A549 (cell line): ENCODE measurements around the gene POLE. TPM values are rescaled to one million over a fixed set of nuclear protein-coding genes. Genes with fewer than 3 reads are reported as not detected.

ENCODE experiments used
- ATAC-seq, 2 experiments: fragments of 200-7000 bp in 1 of 2; fragments of >200 bp in 1 of 2; cut with Nextera tagmentation in 1 of 2; cut with Tn5 transposase in 1 of 2; 3 replicates each; pipeline versions ENCODE4 v1.8.0 to v1.9.1; 2018 to 2020; ENCODE audit warnings: mild to moderate bottlenecking in 1 of 2, moderate library complexity in 1 of 2
- CTCF ChIA-PET: fragments of 300-600 bp; sonication (Branson Sonifier 250); formaldehyde crosslinking; extraction: SDS; loops from one replicate; lab custom pipeline; 2021; ENCODE audit warnings: antibody characterized with exemption, inconsistent platforms; lab: Yijun Ruan, JAX
- POLR2A ChIA-PET: fragments of 350-600 bp; formaldehyde crosslinking; extraction: SDS; loops from one replicate; lab custom pipeline; 2021; ENCODE audit warnings: antibody characterized with exemption, inconsistent platforms; lab: Yijun Ruan, JAX
- DNase-seq, 2 experiments: peaks; one replicate each; pipeline versions ENCODE4 v3.0.0 to v3.0.0-alpha.2; 2011 to 2016; ENCODE audit warnings: low read depth in 1 of 2, low spot score in 1 of 2
- FAIRE-seq: peaks from 2 replicates; lab custom pipeline; 2011; peaks lifted over from hg19 to GRCh38; lab: Jason Lieb, UNC
- H3K27ac ChIP-seq, 2 experiments: fragments of >200 bp; sonication (Bioruptor Twin); formaldehyde crosslinking; 3 replicates each; pipeline ENCODE4 v1.5.1; 2016 to 2017
- H3K4me1 ChIP-seq: fragments of >200 bp; sonication (Bioruptor Twin); formaldehyde crosslinking; 3 replicates; pipeline ENCODE4 v1.6.1; 2016
- H3K4me2 ChIP-seq: fragments of >200 bp; sonication (Bioruptor Twin); formaldehyde crosslinking; 3 replicates; pipeline ENCODE4 v1.6.1; 2016
- H3K4me3 ChIP-seq: fragments of >200 bp; sonication (Bioruptor Twin); formaldehyde crosslinking; 3 replicates; pipeline ENCODE4 v1.5.1; 2016
- H3K9me3 ChIP-seq: fragments of >200 bp; sonication (Bioruptor Twin); formaldehyde crosslinking; 3 replicates; pipeline ENCODE4 v1.6.1; 2016
- BCL3 ChIP-seq: fragments of >200 bp; sonication (Bioruptor Twin); formaldehyde crosslinking; IDR thresholded peaks from 3 replicates; pipeline ENCODE4 v1.6.1; 2016
- CEBPB ChIP-seq, 2 experiments: fragments of >200 bp in 1 of 2; sonication (Bioruptor Twin) in 1 of 2; formaldehyde crosslinking in 1 of 2; IDR thresholded peaks; 2 replicates each; pipeline ENCODE4 v1.6.1; 2012 to 2016
- EP300 ChIP-seq, 2 experiments: fragments of >200 bp; sonication (Bioruptor Twin); formaldehyde crosslinking; IDR thresholded peaks; 2 replicates in 1 of 2; 3 replicates in 1 of 2; pipeline ENCODE4 v1.6.1; 2016 to 2017
- GATA3 ChIP-seq: IDR thresholded peaks from 2 replicates; pipeline ENCODE4 v1.6.1; 2012; ENCODE audit warnings: borderline replicate concordance
- HEYL ChIP-seq: fragments of 250-450 bp; sonication (Bioruptor Pico); IDR thresholded peaks from 2 replicates; pipeline ENCODE4 v1.8.0; 2021; ENCODE audit warnings: mild to moderate bottlenecking, moderate library complexity
- HOXA7 ChIP-seq: fragments of 250-450 bp; sonication (Bioruptor Pico); IDR thresholded peaks from 2 replicates; pipeline ENCODE4 v1.5.0; 2020; ENCODE audit warnings: mild to moderate bottlenecking, moderate library complexity
- JUN ChIP-seq, 2 experiments: fragments of >200 bp; sonication (Bioruptor Twin); formaldehyde crosslinking; IDR thresholded peaks; 2 replicates in 1 of 2; 3 replicates in 1 of 2; pipeline ENCODE4 v1.6.1; 2016 to 2017
- KDM5A ChIP-seq: fragments of 200-600 bp; sonication (generic); IDR thresholded peaks from 2 replicates; pipeline ENCODE4 v1.6.1; 2016; ENCODE audit warnings: antibody characterized with exemption, mild to moderate bottlenecking
- MAFK ChIP-seq: fragments of 450-650 bp; IDR thresholded peaks from 2 replicates; pipeline ENCODE4 v1.6.1; 2014; ENCODE audit not compliant: partially characterized antibody
- PBX3 ChIP-seq: IDR thresholded peaks from 2 replicates; pipeline ENCODE4 v1.6.1; 2012
- PHF8 ChIP-seq: fragments of 200-600 bp; sonication (generic); IDR thresholded peaks from 2 replicates; pipeline ENCODE4 v1.6.1; 2016; ENCODE audit warnings: low read depth, mild to moderate bottlenecking, antibody characterized with exemption, moderate library complexity, borderline replicate concordance
- POLR2A ChIP-seq: IDR thresholded peaks from 2 replicates; pipeline ENCODE4 v1.6.1; 2012; ENCODE audit warnings: mild to moderate bottlenecking, low read length
- RCOR1 ChIP-seq: fragments of 150-350 bp; IDR thresholded peaks from 2 replicates; pipeline ENCODE4 v1.6.1; 2014; ENCODE audit warnings: antibody characterized with exemption, low read length, low read depth
- RNF2 ChIP-seq: fragments of 200-600 bp; sonication (generic); IDR thresholded peaks from 2 replicates; pipeline ENCODE4 v1.6.1; 2016; ENCODE audit warnings: low read depth, mild to moderate bottlenecking, antibody characterized with exemption, moderate library complexity, borderline replicate concordance
- SMC3 ChIP-seq: fragments of >200 bp; sonication (Bioruptor Twin); formaldehyde crosslinking; IDR thresholded peaks from 3 replicates; pipeline ENCODE4 v1.6.1; 2018; ENCODE audit warnings: inconsistent platforms
- TFCP2L1 ChIP-seq: fragments of 250-450 bp; sonication (Bioruptor Pico); IDR thresholded peaks from 2 replicates; pipeline ENCODE4 v1.5.0; 2021; ENCODE audit warnings: mild to moderate bottlenecking
- TP53 ChIP-seq: fragments of 250-450 bp; sonication (Bioruptor Pico); IDR thresholded peaks from 2 replicates; pipeline ENCODE4 v1.5.0; 2021; ENCODE audit warnings: mild to moderate bottlenecking, moderate library complexity
- ZFP36 ChIP-seq: fragments of 450-650 bp; IDR thresholded peaks from 2 replicates; pipeline ENCODE4 v1.6.1; 2014; ENCODE audit warnings: borderline replicate concordance; ENCODE audit not compliant: partially characterized antibody
- ZNF302 ChIP-seq: fragments of 250-450 bp; sonication (Bioruptor Pico); IDR thresholded peaks from 2 replicates; pipeline ENCODE4 v1.9.0; 2021; ENCODE audit warnings: inconsistent platforms, mild to moderate bottlenecking, moderate library complexity
- WGBS: methylation state at CpG from one replicate; pipeline ENCODE4 v1.1.6; 2017; ENCODE audit errors: missing lambda C conversion rate; 5-methylcytosine and 5-hydroxymethylcytosine counted together
- polyA plus RNA-seq, 4 experiments: library from polyadenylated mRNA; depleted of rRNA in 3 of 4; stranded (reverse); fragments of >200 nt; fragmentation: RNase III in 1 of 4; extraction: RNeasy Plus Mini Kit Qiagen cat#74134 plus additional on column Dnase treatment in 1 of 4; gene quantifications; 2 replicates in 3 of 4; 3 replicates in 1 of 4; pipeline ENCODE4 v1.2.3, GENCODE V29; 2011 to 2017
- TF ChIP-seq, protein P1 (sequence below): IDR thresholded peaks from 2 replicates; pipeline ENCODE4 v1.6.1; 2012; ENCODE audit warnings: low read depth, borderline replicate concordance
- TF ChIP-seq, protein P2 (sequence below): fragments of 450-650 bp; IDR thresholded peaks from 2 replicates; pipeline ENCODE4 v1.6.1; 2014; ENCODE audit warnings: antibody characterized with exemption
- TF ChIP-seq, protein P3 (sequence below): IDR thresholded peaks from 2 replicates; pipeline ENCODE4 v1.6.1; 2012
- TF ChIP-seq, protein P4 (sequence below): fragments of >200 bp; sonication (Bioruptor Twin); formaldehyde crosslinking; IDR thresholded peaks from 3 replicates; pipeline ENCODE4 v1.5.1; 2016
- TF ChIP-seq, protein P5 (sequence below): fragments of 200-600 bp; sonication (generic); IDR thresholded peaks from 2 replicates; pipeline ENCODE4 v1.6.1; 2016; ENCODE audit warnings: antibody characterized with exemption, mild to moderate bottlenecking, moderate library complexity

The POLE gene
- polyA plus RNA-seq, 2 of the 4 experiments (the other 2 are of a cell fraction), result 28.9 to 67.2 TPM

DNA sequence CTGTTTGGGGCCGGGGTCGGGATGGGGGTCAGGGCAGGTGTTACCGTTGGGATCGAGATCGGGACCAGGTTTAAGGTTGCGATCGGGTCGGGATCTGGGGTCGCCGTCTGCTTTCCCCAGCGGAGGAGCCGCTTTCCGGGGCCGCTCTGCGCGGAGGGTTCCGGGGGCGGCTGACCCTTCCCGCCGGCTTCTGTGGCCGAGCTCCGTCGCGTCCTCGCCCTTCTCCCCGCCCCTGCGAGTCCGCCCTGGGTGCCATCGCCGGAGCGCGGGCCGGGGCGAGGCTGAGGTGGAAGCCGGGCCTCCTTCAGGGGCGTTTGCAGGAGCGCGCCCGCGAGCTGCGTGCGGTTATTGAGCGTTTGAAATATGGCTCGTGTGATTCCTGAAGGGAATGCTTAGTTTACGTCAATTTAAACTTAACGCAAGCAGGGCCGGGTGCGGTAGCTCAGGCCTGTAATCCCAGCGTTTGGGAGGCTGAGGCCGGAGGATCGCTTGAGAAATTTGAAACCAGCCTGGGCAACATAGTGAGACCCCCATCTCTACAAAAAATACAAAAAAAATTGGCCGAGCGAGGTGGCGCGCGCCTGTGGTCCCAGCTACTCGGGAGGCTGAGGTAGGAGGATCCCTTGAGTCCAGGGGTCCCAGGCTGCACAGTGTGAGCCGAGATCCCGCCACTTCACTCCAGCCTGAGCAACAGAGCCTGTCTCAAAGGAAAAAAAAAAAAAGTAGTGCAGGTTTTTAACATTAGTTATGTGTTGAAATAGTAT, 24.1 kb upstream of the POLE start:
- Histone ChIP-seq H3K4me2 (peak overlapping the region; percentile 82), H3K4me1 (no peaks in the 10 kb centered on the region), H3K9me3 (peaks cover 9% of the 10 kb centered on the region; the same call in 2 of the 3 replicates), H3K27ac (peak overlapping the region; percentile 92 to 95), H3K4me3 (peak overlapping the region; percentile 93)
- ChIA-PET POLR2A (interaction anchor here (1.1 kb wide), 1 partner anchor 9 kb away, joined by 3 read pairs; no protein-coding TSS in a partner anchor), CTCF (interaction anchor here (1.5 kb wide), 1 partner anchor 8 kb away, joined by 3 read pairs; no protein-coding TSS in a partner anchor)
- DNase-seq (no peak), ATAC-seq (peak; percentile 18 to 49), FAIRE-seq (no peak)
- TF ChIP-seq CEBPB (IDR thresholded peaks at IDR 0.05) (no peak), EP300 (IDR thresholded peaks at IDR 0.05) (no peak), PHF8 (no peak), RCOR1 (no peak), BCL3 (peak; percentile 1; the same call in 1 of the 3 replicates), TP53 (CRISPR knock-in tag) (no peak), SMC3 (no peak)
- TF ChIP-seq, protein P1, sequence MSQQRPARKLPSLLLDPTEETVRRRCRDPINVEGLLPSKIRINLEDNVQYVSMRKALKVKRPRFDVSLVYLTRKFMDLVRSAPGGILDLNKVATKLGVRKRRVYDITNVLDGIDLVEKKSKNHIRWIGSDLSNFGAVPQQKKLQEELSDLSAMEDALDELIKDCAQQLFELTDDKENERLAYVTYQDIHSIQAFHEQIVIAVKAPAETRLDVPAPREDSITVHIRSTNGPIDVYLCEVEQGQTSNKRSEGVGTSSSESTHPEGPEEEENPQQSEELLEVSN, result peak; percentile 54
- TF ChIP-seq, protein P2, sequence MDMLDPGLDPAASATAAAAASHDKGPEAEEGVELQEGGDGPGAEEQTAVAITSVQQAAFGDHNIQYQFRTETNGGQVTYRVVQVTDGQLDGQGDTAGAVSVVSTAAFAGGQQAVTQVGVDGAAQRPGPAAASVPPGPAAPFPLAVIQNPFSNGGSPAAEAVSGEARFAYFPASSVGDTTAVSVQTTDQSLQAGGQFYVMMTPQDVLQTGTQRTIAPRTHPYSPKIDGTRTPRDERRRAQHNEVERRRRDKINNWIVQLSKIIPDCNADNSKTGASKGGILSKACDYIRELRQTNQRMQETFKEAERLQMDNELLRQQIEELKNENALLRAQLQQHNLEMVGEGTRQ, result no peak
- WGBS, result 18% methylated on average over 24 of the region's 59 CpGs

GRCh38 chr12:132710405-132711079, 23.4 kb upstream of the POLE start, which contains the start of gene PGAM5:
Gene PGAM5, plus strand, starts transcription at chr12:132710842. Its CDS starts 35 bp downstream, at chr12:132710877.
- ChIA-PET POLR2A (interaction anchor here (1.1 kb wide), 1 partner anchor 9 kb away, joined by 3 read pairs; no protein-coding TSS in a partner anchor), CTCF (interaction anchor here (0.7 to 1.5 kb wide), 2 partner anchors 9 to 78 kb away, joined by 3 read pairs; no protein-coding TSS in a partner anchor)
- ATAC-seq (peak; percentile 91 to 96), DNase-seq (peak; percentile 79 to 90), FAIRE-seq (no peak)
- H3K4me3 ChIP-seq, result peak within 1 kb of the TSS; percentile 93
- H3K27ac ChIP-seq, result peak within 1 kb of the TSS; percentile 92 to 95
- peak within 1 kb of the TSS; percentile 82 for H3K4me2 ChIP-seq
- no peaks in the 10 kb centered on the region for H3K4me1 ChIP-seq
- peaks cover 9% of the 10 kb centered on the region; the same call in 2 of the 3 replicates for H3K9me3 ChIP-seq
- 1% methylated on average over 42 of the region's 94 CpGs for whole genome bisulfite sequencing
- TF ChIP-seq HOXA7 (CRISPR knock-in tag), result no peak
- TF ChIP-seq, protein P3, sequence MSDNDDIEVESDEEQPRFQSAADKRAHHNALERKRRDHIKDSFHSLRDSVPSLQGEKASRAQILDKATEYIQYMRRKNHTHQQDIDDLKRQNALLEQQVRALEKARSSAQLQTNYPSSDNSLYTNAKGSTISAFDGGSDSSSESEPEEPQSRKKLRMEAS, result peak; percentile 99
- no peak for TF ChIP-seq ZNF302 (CRISPR knock-in tag)
- TF ChIP-seq KDM5A, result no peak
- no peak for TF ChIP-seq RNF2
- no peak for TF ChIP-seq ZFP36
- peak; percentile 96 for TF ChIP-seq POLR2A
- TF ChIP-seq, protein P4, sequence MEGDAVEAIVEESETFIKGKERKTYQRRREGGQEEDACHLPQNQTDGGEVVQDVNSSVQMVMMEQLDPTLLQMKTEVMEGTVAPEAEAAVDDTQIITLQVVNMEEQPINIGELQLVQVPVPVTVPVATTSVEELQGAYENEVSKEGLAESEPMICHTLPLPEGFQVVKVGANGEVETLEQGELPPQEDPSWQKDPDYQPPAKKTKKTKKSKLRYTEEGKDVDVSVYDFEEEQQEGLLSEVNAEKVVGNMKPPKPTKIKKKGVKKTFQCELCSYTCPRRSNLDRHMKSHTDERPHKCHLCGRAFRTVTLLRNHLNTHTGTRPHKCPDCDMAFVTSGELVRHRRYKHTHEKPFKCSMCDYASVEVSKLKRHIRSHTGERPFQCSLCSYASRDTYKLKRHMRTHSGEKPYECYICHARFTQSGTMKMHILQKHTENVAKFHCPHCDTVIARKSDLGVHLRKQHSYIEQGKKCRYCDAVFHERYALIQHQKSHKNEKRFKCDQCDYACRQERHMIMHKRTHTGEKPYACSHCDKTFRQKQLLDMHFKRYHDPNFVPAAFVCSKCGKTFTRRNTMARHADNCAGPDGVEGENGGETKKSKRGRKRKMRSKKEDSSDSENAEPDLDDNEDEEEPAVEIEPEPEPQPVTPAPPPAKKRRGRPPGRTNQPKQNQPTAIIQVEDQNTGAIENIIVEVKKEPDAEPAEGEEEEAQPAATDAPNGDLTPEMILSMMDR, result no peak
- no peak for TF ChIP-seq EP300 (IDR thresholded peaks at IDR 0.05)
- TF ChIP-seq PBX3, result no peak; the same call in 1 of the 2 replicates
- TF ChIP-seq, protein P1, result peak; percentile 96
- peak; percentile 77; the same call in 1 of the 2 replicates for TF ChIP-seq TFCP2L1 (CRISPR knock-in tag)
- TF ChIP-seq, protein P5, sequence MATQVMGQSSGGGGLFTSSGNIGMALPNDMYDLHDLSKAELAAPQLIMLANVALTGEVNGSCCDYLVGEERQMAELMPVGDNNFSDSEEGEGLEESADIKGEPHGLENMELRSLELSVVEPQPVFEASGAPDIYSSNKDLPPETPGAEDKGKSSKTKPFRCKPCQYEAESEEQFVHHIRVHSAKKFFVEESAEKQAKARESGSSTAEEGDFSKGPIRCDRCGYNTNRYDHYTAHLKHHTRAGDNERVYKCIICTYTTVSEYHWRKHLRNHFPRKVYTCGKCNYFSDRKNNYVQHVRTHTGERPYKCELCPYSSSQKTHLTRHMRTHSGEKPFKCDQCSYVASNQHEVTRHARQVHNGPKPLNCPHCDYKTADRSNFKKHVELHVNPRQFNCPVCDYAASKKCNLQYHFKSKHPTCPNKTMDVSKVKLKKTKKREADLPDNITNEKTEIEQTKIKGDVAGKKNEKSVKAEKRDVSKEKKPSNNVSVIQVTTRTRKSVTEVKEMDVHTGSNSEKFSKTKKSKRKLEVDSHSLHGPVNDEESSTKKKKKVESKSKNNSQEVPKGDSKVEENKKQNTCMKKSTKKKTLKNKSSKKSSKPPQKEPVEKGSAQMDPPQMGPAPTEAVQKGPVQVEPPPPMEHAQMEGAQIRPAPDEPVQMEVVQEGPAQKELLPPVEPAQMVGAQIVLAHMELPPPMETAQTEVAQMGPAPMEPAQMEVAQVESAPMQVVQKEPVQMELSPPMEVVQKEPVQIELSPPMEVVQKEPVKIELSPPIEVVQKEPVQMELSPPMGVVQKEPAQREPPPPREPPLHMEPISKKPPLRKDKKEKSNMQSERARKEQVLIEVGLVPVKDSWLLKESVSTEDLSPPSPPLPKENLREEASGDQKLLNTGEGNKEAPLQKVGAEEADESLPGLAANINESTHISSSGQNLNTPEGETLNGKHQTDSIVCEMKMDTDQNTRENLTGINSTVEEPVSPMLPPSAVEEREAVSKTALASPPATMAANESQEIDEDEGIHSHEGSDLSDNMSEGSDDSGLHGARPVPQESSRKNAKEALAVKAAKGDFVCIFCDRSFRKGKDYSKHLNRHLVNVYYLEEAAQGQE, result peak; percentile 62
- TF ChIP-seq HEYL (CRISPR knock-in tag), result no peak
- TF ChIP-seq GATA3, result peak; percentile 61; the same call in 1 of the 2 replicates
- no peak for TF ChIP-seq MAFK
- peak; percentile 77 to 91 for TF ChIP-seq JUN (IDR thresholded peaks at IDR 0.05)
